Gastroesophageal sphincter (tissue), 4 donors: ENCODE measurements around the gene RAI1. TPM values are rescaled to one million over a fixed set of nuclear protein-coding genes. Genes with fewer than 3 reads are reported as not detected.

Experiments used
- ATAC-seq: fragments of 150-250 bp; one replicate; pipeline ENCODE4 v1.9.1; 2016; ENCODE audit warnings: mild to moderate bottlenecking, moderate library complexity
- H3K27ac ChIP-seq, 4 donors: fragments of 200-600 bp; sonication (generic) in 3 of 4; 1 replicate in 3 of 4; 2 replicates in 1 of 4; pipeline ENCODE4 v1.5.1; 2016 to 2019
- H3K27me3 ChIP-seq: fragments of 200-600 bp; sonication (generic); one replicate; pipeline ENCODE4 v1.5.1; 2019
- H3K36me3 ChIP-seq, 2 donors: fragments of 200-600 bp; sonication (generic); one replicate each; pipeline ENCODE4 v1.5.1; 2019; ENCODE audit warnings: control low read depth in 1 of 2
- H3K4me1 ChIP-seq, 3 donors: fragments of 200-600 bp; sonication (generic); 1 replicate in 2 of 3; 2 replicates in 1 of 3; pipeline ENCODE4 v1.5.1; 2016 to 2019; ENCODE audit warnings: control low read depth in 2 of 3
- H3K4me3 ChIP-seq, 2 donors: fragments of 200-600 bp; sonication (generic); one replicate each; pipeline ENCODE4 v1.5.1; 2019; ENCODE audit warnings: mild to moderate bottlenecking in 1 of 2, moderate library complexity in 1 of 2
- H3K9me3 ChIP-seq, 3 donors: fragments of 200-600 bp; sonication (generic); one replicate each; pipeline ENCODE4 v1.5.1; 2017 to 2019; ENCODE audit warnings: control low read depth in 2 of 3
- CTCF ChIP-seq, 4 experiments: fragments of 200-600 bp in 2 of 4; fragments of 450-650 bp in 2 of 4; sonication (generic) in 1 of 4; IDR thresholded peaks; one replicate each; pipeline ENCODE4 v1.5.1; 2017 to 2019; ENCODE audit warnings: antibody characterized with exemption in 4 of 4, mild to moderate bottlenecking in 2 of 4, moderate library complexity in 2 of 4
- EP300 ChIP-seq: sonication (generic); formaldehyde crosslinking; IDR thresholded peaks from one replicate; pipeline ENCODE4 v1.6.1; 2017; ENCODE audit warnings: antibody characterized with exemption, mild to moderate bottlenecking
- POLR2A ChIP-seq, 2 donors: fragments of 450-650 bp; IDR thresholded peaks; one replicate each; pipeline ENCODE4 v1.6.1; 2017; ENCODE audit warnings: antibody characterized with exemption in 2 of 2, mild to moderate bottlenecking in 2 of 2, moderate library complexity in 1 of 2
- POLR2AphosphoS5 ChIP-seq: sonication (generic); formaldehyde crosslinking; IDR thresholded peaks from one replicate; pipeline ENCODE4 v1.6.1; 2017; ENCODE audit warnings: antibody characterized with exemption
- whole genome bisulfite sequencing, 2 donors: methylation state at CpG; one replicate each; pipeline ENCODE4 v1.1.5; 2018; ENCODE audit warnings: low coverage in 1 of 2; 5-methylcytosine and 5-hydroxymethylcytosine counted together
- total RNA-seq, 4 donors: library from RNA; depleted of rRNA; stranded (reverse); fragments of >200 nt; gene quantifications; one replicate each; pipeline ENCODE4 v1.1.0, GENCODE V29; 2016

Gene RAI1
- total RNA-seq, 4 donors from 2014 or later = 15.9 to 39.7 (median 28.3) TPM

- H3K4me1 ChIP-seq = peaks cover 0 to 91% (median 25%) of the 10 kb centered on the region in 3 donors
- peak overlapping the region in 1 of 2 donors; percentile 2 for H3K4me3 ChIP-seq
- ATAC-seq = peak; percentile 50
- WGBS, 2 donors = no CpG with 5 or more reads among the region's 38 CpGs
- no peak for TF ChIP-seq POLR2A (IDR thresholded peaks at IDR 0.05)
- TF ChIP-seq CTCF (IDR thresholded peaks at IDR 0.05) = no peak
- TF ChIP-seq EP300 = no peak
- no peak for TF ChIP-seq POLR2AphosphoS5
- no peaks in the 10 kb centered on the region for H3K9me3 ChIP-seq
- peak overlapping the region in 3 of 4 donors; percentile 61 to 73 (median 70) for H3K27ac ChIP-seq
- peaks cover 0 to 48% of the 10 kb centered on the region in 2 donors for H3K36me3 ChIP-seq
- no peaks in the 10 kb centered on the region for H3K27me3 ChIP-seq
Measured at GRCh38 chr17:17792551-17793377, 111.5 kb downstream of the RAI1 start.

GRCh38 chr17:17793378-17794214 is 112.3 kb downstream of the RAI1 start:
- no peak for ATAC-seq
- WGBS, 2 donors = 92% methylated on average over 5 of the region's 30 CpGs; no CpG with 5 or more reads in 1 of the 2 donors
- peak overlapping the region in 3 of 4 donors; percentile 61 to 73 (median 70) for H3K27ac ChIP-seq
- TF ChIP-seq POLR2A (IDR thresholded peaks at IDR 0.05) = no peak
- no peak for TF ChIP-seq CTCF (IDR thresholded peaks at IDR 0.05)
- no peak for TF ChIP-seq EP300
- no peak for TF ChIP-seq POLR2AphosphoS5
- H3K36me3 ChIP-seq = peaks cover 0 to 56% of the 10 kb centered on the region in 2 donors
- no peaks in the 10 kb centered on the region for H3K9me3 ChIP-seq
- peaks cover 0 to 100% (median 25%) of the 10 kb centered on the region in 3 donors for H3K4me1 ChIP-seq
- no peaks in the 10 kb centered on the region for H3K27me3 ChIP-seq
- no peak overlapping the region for H3K4me3 ChIP-seq

GRCh38 chr17:17794382-17794781 is 113.1 kb downstream of the RAI1 start:
- peaks cover 0 to 64% of the 10 kb centered on the region in 2 donors for H3K36me3 ChIP-seq
- TF ChIP-seq EP300 = no peak
- no peak for TF ChIP-seq CTCF (IDR thresholded peaks at IDR 0.05)
- no peak for TF ChIP-seq POLR2AphosphoS5
- TF ChIP-seq POLR2A (IDR thresholded peaks at IDR 0.05) = no peak
- ATAC-seq = no peak
- no peak overlapping the region for H3K4me3 ChIP-seq
- 75% methylated on average over 11 of the region's 31 CpGs; no CpG with 5 or more reads in 1 of the 2 donors for WGBS, 2 donors
- peak overlapping the region in 2 of 4 donors; percentile 61 to 73 for H3K27ac ChIP-seq
- H3K27me3 ChIP-seq = no peaks in the 10 kb centered on the region
- H3K9me3 ChIP-seq = no peaks in the 10 kb centered on the region
- peaks cover 0 to 100% (median 25%) of the 10 kb centered on the region in 3 donors for H3K4me1 ChIP-seq

GRCh38 chr17:17795296-17795695 is 114.0 kb downstream of the RAI1 start:
- ATAC-seq = no peak
- H3K9me3 ChIP-seq = no peaks in the 10 kb centered on the region
- H3K27ac ChIP-seq = no peak overlapping the region
- H3K4me3 ChIP-seq = no peak overlapping the region
- 40% methylated on average over 1 of the region's 12 CpGs; no CpG with 5 or more reads in 1 of the 2 donors for WGBS, 2 donors
- no peaks in the 10 kb centered on the region for H3K27me3 ChIP-seq
- H3K36me3 ChIP-seq = peaks cover 0 to 66% of the 10 kb centered on the region in 2 donors
- no peak for TF ChIP-seq EP300
- TF ChIP-seq POLR2A (IDR thresholded peaks at IDR 0.05) = no peak
- no peak for TF ChIP-seq CTCF (IDR thresholded peaks at IDR 0.05)
- H3K4me1 ChIP-seq = peaks cover 0 to 100% (median 19%) of the 10 kb centered on the region in 3 donors
